Activated CD8-positive, alpha-beta T cell treated with anti-CD3 and anti-CD28 coated beads for 36 hours (primary cell): ENCODE results near the gene AUTS2. TPM values are rescaled to one million over a fixed set of nuclear protein-coding genes. Genes with fewer than 3 reads are reported as not detected.

Source experiments
- ATAC-seq: fragments of 200-7000 bp; cut with Tn5 transposase; one replicate; pipeline ENCODE4 v1.10.0; 2021; ENCODE audit warnings: mild to moderate bottlenecking, moderate library complexity
- CTCF ChIA-PET: fragments of 350-600 bp; sonication (Branson Sonifier 250); formaldehyde crosslinking; loops from one replicate; lab custom pipeline; 2021; ENCODE audit warnings: antibody characterized with exemption; lab: Charles Lee
- POLR2A ChIA-PET: fragments of 350-600 bp; sonication (Branson Sonifier 250); formaldehyde crosslinking; loops from one replicate; lab custom pipeline; 2021; ENCODE audit warnings: antibody characterized with exemption; lab: Charles Lee
- DNase-seq: peaks from one replicate; pipeline ENCODE4 v3.0.0-alpha.2; 2020
- H3K27ac Mint-ChIP-seq: one replicate; pipeline ENCODE4 v1.8.0; 2021; ENCODE audit warnings: mild to moderate bottlenecking, mixed read lengths
- H3K27me3 Mint-ChIP-seq: one replicate; pipeline ENCODE4 v1.8.0; 2021; ENCODE audit warnings: mixed read lengths
- H3K36me3 Mint-ChIP-seq: one replicate; pipeline ENCODE4 v1.8.0; 2021; ENCODE audit warnings: low read depth, mixed read lengths
- H3K4me1 Mint-ChIP-seq: one replicate; pipeline ENCODE4 v1.8.0; 2021; ENCODE audit warnings: low read depth, mixed read lengths
- H3K4me3 Mint-ChIP-seq: one replicate; pipeline ENCODE4 v1.8.0; 2021; ENCODE audit warnings: mild to moderate bottlenecking, moderate library complexity, mixed read lengths
- H3K9me3 Mint-ChIP-seq: one replicate; pipeline ENCODE4 v1.8.0; 2021; ENCODE audit warnings: mixed read lengths
- CTCF ChIP-seq: fragments of 200-600 bp; IDR thresholded peaks from one replicate; pipeline ENCODE4 v1.8.0; 2022; ENCODE audit warnings: antibody characterized with exemption, mild to moderate bottlenecking
- intact Hi-C: fragments of 100-400 bp; cut with micrococcal nuclease; formaldehyde crosslinking; loops from one replicate; pipeline ENCODE4 v1.10.0; 2022
- total RNA-seq, 2 experiments: library from RNA; stranded (reverse); gene quantifications; one replicate each; pipeline ENCODE4 v1.2.3, GENCODE V29; 2021

Gene AUTS2
- total RNA-seq, 2 experiments from 2014 or later, result 3.1 to 3.3 TPM

GRCh38 chr7:70621954-70622600, 1023.8 kb downstream of the AUTS2 start:
- H3K4me3 Mint-ChIP-seq, result no peak overlapping the region
- ATAC-seq (no peak), DNase-seq (no peak)
- no peaks in the 10 kb centered on the region for H3K27me3 Mint-ChIP-seq
- CTCF ChIA-PET, result no interaction called here
- H3K27ac Mint-ChIP-seq, result no peak overlapping the region
- intact Hi-C loops, result no loop called here
- TF ChIP-seq CTCF, result no peak
- POLR2A ChIA-PET, result no interaction called here
- peaks cover 3% of the 10 kb centered on the region for H3K9me3 Mint-ChIP-seq
- H3K4me1 Mint-ChIP-seq, result no peaks in the 10 kb centered on the region
- H3K36me3 Mint-ChIP-seq, result no peaks in the 10 kb centered on the region

GRCh38 chr7:70622936-70623335, 1024.7 kb downstream of the AUTS2 start:
- no peak overlapping the region for H3K4me3 Mint-ChIP-seq
- peaks cover 3% of the 10 kb centered on the region for H3K9me3 Mint-ChIP-seq
- CTCF ChIA-PET, result no interaction called here
- TF ChIP-seq CTCF, result no peak
- H3K27ac Mint-ChIP-seq, result no peak overlapping the region
- no peaks in the 10 kb centered on the region for H3K36me3 Mint-ChIP-seq
- H3K27me3 Mint-ChIP-seq, result peaks cover 3% of the 10 kb centered on the region
- intact Hi-C loops, result no loop called here
- H3K4me1 Mint-ChIP-seq, result no peaks in the 10 kb centered on the region
- POLR2A ChIA-PET, result no interaction called here
- no peak for DNase-seq
- ATAC-seq, result no peak

GRCh38 chr7:70624500-70625103, 1026.3 kb downstream of the AUTS2 start:
- POLR2A ChIA-PET, result no interaction called here
- CTCF ChIA-PET, result no interaction called here
- Mint-ChIP-seq H3K4me1 (no peaks in the 10 kb centered on the region), H3K27ac (no peak overlapping the region), H3K9me3 (peaks cover 3% of the 10 kb centered on the region), H3K4me3 (no peak overlapping the region), H3K36me3 (no peaks in the 10 kb centered on the region), H3K27me3 (peaks cover 3% of the 10 kb centered on the region)
- ATAC-seq (no peak), DNase-seq (no peak)
- TF ChIP-seq CTCF, result no peak
- intact Hi-C loops, result no loop called here

- intact Hi-C loops, result no loop called here
- POLR2A ChIA-PET, result no interaction called here
- no peak for TF ChIP-seq CTCF
These were observed 1029.2 kb downstream of the AUTS2 start for GRCh38 chr7:70627461-70627860.

GRCh38 chr7:70630440-70630817, 1032.2 kb downstream of the AUTS2 start:
- intact Hi-C loops, result no loop called here
- no peak for TF ChIP-seq CTCF
- Mint-ChIP-seq H3K4me1 (peaks cover 9% of the 10 kb centered on the region), H3K27ac (no peak overlapping the region), H3K9me3 (peaks cover 3% of the 10 kb centered on the region), H3K36me3 (no peaks in the 10 kb centered on the region), H3K27me3 (peaks cover 3% of the 10 kb centered on the region), H3K4me3 (no peak overlapping the region)
- CTCF ChIA-PET, result no interaction called here
- POLR2A ChIA-PET, result no interaction called here
- DNase-seq (no peak), ATAC-seq (no peak)

More at GRCh38 chr7:70627461-70627860, 1029.2 kb downstream of the AUTS2 start:
- H3K4me3 Mint-ChIP-seq, result no peak overlapping the region
- ATAC-seq (no peak), DNase-seq (no peak)
- no peaks in the 10 kb centered on the region for H3K4me1 Mint-ChIP-seq
- H3K27me3 Mint-ChIP-seq, result peaks cover 3% of the 10 kb centered on the region
- H3K36me3 Mint-ChIP-seq, result no peaks in the 10 kb centered on the region
- H3K9me3 Mint-ChIP-seq, result peaks cover 3% of the 10 kb centered on the region
- H3K27ac Mint-ChIP-seq, result no peak overlapping the region
- CTCF ChIA-PET, result no interaction called here
